Stimulated activated CD8-positive, alpha-beta memory T cell treated with anti-CD3 and anti-CD28 coated beads, Interleukin-4, amount 100 ng/mL, for 48 hours (primary cell): ENCODE results near the gene RPUSD3.
A peak's percentile ranks its signal among the peaks of the same experiment; 100 is the strongest.

Source experiments
- DNase-seq: peaks from one replicate; pipeline ENCODE4 v3.0.0-alpha.2; 2020

Gene RPUSD3

DNA sequence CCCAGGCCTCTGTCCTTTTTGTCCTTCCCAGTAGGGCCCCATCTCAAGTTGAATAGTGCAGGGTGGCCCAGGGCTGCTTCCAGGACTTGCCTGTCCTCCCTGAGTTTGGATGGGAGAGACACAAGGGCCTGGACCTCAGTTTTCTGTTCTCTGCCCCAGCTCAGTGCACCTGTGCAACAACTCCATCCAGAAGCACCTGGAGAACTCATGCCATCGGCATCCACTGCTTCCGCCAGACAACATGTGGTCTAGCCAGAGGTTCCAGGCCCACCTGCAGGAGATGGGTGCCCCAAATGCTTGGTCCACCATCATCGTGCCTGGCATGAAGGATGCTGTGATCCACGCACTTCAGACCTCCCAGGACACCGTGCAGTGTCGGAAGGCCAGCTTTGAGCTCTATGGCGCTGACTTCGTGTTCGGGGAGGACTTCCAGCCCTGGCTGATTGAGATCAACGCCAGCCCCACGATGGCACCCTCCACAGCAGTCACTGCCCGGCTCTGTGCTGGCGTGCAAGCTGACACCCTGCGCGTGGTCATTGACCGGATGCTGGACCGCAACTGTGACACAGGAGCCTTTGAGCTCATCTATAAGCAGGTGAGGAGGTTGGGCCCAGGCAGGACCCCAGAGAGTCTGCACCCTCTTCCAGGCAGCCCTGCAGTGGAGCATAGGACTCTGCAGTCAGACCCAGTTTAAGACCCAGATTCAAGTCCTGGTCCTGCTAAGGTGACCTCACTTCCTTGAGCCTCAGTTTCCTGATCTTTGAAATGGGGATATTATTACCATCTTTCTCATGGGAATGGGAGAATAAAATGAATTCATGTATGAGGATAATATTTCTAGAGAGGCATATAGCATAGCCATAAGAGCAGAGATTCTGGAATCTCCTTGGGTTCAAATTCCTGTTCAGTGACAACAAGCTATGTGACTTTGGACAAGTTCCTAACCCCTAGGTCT is 14.7 kb downstream of the RPUSD3 start:
- no peak for DNase-seq

DNA sequence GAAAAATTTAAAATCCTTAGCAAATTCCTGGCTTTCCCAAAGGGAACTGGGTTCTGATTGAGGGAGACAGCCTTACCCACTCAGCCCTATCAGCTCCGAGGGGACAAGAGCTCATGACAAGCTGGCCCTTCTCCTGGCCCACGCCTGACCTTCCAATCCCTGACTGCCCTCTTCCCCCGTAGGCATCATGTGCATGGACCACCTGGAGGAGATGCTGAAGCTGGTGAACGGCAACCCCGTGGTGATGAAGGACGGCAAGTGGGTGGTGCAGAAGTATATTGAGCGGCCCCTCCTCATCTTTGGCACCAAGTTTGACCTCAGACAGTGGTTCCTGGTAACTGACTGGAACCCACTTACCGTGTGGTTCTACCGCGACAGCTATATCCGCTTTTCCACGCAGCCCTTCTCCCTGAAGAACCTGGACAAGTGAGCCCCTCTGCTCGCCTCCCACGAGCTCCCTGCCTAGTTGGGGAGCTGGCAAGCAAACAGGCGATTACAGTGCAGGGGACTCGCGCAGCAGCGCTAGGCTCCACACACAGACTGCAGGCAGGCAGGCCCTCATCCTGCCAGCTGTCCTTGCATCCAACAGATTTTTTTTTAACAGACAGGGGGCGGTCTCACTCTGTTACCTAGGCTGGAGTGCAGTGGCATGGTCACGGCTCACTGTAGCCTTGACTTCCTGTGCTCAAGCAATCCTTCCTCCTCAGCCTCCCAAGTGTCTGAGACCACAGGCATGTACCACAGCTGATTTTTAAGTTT is 16.8 kb downstream of the RPUSD3 start:
- no peak for DNase-seq

DNA sequence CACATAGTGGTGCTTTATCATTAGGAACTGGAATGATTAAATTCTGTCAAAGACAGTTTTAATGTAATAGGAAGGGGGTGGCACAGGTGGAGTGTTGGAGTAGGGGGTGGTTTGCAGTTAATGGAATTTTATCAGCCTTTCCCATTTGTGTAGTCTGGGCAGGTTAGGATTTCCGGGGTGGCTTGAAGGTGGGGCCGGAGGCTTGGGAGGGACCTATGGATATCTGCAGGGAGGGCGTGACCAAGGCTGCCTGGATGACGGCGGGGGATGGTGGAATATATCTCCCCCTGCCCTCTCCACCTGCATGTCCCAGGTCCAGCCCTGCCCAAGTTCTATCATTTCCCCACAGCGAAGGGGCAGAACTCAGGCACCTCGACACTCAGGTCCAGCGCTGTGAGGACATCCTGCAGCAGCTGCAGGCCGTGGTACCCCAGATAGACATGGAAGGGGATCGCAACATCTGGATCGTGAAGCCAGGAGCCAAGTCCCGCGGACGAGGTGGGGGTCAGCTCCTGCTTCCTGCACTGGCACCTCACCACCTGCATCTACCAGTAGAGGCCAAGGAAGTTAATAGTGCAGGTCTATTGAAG is 18.3 kb downstream of the RPUSD3 start:
- DNase-seq, result no peak

DNA sequence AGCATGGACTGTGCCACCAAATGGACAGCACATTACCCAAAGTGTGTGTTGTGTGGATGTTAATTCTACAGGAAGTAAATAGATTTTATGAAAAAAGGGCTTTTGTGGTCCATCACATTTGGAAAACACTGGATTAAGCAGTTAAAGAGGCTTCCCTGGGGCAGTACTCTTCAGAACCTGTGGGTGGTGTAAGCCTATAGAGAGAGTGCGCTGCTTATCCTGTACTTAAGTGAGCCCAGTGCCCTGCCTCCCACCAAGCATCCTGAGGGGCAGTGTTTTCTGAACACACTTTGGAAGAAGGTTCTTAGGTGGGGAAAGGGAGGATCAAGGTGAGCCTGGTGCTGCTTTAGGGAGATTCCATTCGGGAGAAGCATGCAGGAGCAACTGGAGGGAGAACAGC is 22.9 kb downstream of the RPUSD3 start:
- DNase-seq, result no peak

DNA sequence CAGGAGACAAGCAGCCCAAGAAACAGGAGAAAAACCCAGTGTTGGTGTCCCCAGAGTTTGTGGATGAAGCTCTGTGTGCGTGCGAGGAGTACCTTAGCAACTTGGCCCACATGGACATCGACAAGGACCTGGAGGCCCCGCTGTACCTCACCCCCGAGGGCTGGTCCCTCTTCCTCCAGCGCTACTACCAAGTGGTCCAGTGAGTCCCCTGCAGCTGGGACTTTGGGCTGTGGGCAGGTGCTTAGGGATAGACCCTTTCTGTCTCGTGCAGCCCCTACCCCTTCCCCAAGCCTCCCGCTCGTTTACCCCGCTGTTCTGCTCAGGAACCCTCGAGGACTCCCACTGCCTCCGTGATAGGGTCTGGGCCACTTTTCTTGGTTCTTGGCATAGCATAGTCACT is 23.3 kb downstream of the RPUSD3 start:
- DNase-seq, result no peak

DNA sequence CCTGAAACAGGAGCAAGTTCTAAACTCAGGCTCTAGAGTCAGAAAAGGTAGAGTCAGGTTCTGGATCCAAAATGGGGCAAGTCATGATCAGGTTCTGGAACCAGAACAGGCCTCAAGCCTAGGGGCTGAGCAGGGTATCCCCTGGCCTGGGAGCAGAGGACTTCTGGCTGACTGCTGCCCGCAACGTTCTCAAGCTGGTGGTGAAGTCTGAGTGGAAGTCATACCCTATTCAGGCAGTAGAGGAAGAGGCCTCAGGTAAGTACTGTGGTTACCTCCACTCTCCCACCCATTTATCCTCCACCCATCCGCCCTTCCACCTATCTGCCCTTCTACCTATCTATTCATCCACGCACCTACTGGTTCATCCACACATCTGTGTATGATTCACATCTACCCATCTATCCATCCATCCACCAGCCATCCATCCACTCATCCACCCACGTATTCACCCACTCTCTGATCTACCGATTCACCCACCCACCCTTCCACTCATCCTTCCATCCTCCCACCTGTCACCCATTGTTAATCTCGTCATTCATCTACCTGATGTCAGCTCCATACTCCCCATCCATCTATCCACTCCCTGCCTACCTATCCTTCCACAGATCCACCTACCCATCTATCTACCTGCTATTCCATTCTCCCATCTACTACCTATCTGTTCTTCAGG is 25.0 kb downstream of the RPUSD3 start:
- DNase-seq, result no peak

DNA sequence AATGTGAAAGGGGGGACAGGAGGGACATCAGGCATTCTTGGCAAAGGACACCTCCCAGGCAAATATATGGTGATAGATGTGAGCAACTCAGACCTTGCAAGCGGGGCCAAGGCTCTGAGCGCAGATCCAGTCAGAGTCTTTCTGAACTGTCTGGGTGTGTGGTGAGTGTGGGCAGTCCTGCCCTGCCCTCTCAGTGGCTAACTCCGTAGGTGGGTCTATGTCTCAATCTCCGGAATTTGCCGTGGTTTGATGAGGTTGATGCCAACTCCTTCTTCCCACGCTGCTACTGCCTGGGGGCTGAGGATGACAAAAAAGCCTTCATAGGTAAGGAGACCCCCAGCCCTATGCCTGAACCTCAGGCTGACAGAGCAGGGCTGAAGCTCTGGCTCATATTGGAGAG is 26.4 kb downstream of the RPUSD3 start:
- no peak for DNase-seq

DNA sequence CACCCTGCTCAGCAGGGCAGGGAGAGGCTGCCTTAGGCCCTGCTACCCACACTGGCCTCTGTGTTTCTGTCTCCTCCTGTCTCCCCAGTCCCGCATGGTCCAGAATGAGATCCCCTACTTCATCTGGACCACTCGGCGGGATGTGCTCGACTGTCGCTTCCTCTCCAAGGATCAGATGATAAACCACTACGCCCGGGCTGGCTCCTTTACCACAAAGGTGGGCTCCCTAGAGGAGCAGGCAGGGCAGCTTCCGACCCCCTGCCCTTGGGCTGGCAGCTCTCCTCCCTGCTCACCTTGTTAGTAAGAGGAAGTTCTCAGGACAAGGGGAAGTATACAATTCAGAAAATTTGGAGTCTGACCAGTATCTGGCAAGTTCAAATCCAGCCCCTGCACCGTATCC is 27.8 kb downstream of the RPUSD3 start:
- no peak for DNase-seq

DNA sequence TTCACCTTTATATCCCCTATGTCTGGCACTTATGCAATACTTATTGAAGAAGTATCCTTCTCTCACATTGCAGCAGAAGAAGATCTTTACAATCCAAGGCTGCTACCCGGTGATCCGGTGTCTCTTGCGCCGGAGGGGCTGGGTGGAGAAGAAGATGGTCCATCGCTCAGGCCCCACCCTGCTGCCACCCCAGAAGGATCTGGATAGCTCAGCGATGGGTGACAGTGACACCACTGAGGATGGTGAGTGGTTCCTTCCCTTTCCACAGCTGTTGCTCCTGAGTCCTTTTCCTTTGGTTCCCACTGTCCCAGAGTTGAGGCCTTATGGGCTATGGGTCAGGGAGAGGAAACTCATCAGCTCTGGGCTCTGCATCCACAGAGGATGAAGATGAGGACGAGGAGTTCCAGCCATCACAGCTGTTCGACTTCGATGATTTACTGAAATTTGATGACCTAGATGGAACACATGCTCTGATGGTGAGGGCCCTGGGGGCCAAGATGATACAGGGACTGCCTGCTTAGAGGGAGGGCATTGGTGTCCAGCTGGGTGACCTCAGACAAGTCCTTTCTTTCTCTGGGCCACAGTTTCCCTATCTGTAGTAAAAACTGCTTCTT is 30.8 kb downstream of the RPUSD3 start:
- DNase-seq, result no peak

DNA sequence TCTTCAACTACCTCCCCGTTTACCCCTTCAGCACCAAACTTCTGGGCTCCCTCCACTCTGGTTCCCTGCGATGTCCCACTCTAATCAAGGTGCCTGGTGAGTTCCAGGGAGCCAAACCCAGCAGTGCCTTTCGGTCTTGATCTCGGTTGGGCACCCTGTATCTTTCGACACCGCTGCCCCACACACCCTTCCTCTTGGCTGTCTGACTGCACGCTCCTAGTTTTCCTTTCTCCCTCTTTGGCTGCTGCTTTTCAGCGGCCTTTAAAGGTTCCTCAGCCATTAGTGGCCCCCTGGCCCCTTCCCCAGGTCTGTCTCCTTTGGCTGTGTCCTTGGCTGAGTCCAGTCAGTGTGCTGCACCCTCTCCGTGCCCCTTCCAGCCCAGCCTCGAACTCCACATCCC is 33.0 kb downstream of the RPUSD3 start:
- no peak for DNase-seq

DNA sequence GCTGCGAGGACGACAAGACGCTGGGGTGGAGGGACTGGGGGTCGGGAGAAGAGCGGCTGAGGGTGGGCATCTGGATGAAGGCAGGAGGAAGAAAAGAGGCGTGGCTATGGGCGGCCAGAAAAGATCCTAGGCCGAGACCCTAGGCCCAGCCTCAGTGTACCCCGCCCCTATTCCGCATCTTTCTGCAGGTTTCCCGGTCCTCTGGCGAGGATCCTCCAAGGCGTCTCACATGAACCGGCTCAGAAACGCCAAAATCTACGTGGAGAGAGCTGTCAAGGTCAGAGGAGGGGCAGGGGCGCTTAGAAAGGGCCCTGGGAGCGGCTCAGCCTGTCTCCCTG is 33.4 kb downstream of the RPUSD3 start:
- no peak for DNase-seq

DNA sequence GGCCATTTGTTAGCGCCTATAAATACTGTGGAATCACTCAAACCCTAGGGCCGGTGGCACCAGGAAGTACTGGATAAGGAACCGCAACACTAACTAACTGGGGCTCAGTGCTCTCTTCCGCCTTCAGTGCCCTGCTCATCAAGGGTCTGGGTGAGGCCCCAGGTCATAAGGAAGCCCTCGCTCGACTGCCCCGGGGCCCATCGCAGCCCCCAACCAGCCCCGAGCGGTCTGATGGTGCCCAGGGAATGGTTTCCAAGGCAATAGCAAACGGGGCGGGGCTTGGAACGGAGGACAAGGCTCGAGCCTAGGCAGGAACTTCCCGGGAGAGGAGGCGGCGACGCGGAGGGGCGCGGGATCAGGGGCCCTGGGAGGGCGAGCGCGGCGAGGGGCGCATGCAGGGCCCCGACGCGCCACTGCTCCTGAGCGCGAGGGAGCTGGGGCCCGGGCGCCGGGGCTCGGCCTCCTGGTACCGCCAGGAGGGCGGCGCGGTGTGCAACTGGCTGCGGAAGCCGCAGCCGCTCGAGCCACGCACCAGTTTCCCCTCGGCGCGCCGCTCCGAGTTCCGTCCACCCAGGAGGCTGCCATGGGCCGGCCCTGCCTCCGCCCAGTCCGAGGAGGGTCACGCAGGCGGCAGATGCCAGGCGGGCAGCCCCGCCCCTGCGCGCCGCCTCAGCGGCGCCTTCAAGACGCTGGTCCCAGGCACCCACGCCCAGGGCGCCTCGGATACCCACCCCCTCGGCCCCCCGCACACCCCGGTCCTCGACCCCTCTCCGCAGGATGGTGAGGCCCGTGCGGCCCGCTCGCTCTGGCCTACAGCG is 34.0 kb downstream of the RPUSD3 start, which contains the start of gene TTLL3:
TTLL3 (plus strand) TSS at position 648 of the 818 bp plus-strand sequence. CDS start 400 bp downstream, outside the sequence.
- peak; percentile 66 for DNase-seq

DNA sequence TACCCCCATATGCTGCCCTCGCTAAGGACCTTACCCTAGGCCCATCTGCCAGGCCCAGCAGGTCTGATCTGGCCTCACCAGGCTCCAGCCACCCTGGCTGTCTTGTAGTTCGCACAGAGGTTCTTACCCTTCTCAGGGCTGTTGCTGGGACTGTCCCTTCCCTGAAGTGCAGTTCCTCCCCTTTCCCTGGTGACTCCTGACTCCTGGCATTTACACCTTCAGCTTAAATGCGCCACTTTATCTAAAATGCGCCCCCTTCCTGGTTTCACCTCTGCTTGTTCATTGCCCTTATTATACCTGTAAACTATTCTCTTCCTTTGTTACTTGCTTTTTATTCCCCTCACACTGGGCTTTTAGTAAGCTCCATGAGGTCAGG is 34.6 kb downstream of the RPUSD3 start:
- DNase-seq, result peak; percentile 40

DNA sequence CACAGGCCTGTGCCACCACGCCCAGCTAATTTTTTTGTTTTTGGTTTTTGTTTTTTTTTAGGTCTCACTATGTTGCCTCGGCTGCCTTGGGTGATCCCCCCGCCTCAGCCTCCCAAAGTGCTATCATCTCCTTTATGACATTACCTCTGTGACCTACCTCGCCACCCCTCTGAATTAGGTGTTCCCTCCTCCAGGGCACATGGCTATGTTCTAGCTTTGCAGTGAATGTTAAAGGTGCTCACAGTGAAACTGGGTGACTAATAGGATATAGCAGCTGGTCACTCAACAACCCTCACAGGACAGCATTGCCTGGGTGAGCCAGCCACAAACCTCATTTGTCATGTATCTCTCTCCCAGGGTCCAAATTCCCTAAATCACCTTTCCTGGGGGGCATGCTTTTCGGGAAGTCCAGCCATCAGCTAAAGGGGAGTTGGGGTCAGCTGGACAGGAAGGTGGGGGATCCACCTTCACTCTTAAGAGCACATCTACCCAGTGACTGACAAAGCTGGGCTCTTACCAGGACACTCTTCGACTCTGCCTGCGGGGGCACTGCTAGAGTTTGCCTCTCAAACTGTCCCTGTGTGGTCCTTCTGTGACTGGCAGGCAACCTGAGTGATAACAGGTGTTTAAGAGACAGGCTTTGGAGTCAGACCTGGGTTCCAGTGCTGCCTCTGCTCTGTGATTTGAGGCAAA is 35.3 kb downstream of the RPUSD3 start:
- DNase-seq, result peak; percentile 64

DNA sequence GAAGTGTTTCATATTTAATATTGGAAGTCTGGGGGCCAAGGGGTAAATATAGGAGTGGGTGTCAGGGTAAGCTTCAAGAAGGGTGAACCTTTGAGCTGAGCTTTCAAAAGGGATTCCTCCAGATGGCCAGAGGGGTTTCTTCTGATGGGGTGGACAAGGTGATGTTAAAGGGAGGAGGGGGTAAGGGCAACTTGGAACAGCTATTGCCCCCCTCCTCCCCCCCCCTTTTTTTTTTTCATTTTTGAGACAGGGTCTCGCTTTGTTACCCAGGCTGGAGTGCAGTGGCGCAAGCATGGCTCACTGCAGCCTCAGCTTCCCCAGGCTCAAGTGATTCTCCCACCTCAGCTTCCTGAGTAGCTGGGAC is 35.8 kb downstream of the RPUSD3 start:
- DNase-seq, result no peak

DNA sequence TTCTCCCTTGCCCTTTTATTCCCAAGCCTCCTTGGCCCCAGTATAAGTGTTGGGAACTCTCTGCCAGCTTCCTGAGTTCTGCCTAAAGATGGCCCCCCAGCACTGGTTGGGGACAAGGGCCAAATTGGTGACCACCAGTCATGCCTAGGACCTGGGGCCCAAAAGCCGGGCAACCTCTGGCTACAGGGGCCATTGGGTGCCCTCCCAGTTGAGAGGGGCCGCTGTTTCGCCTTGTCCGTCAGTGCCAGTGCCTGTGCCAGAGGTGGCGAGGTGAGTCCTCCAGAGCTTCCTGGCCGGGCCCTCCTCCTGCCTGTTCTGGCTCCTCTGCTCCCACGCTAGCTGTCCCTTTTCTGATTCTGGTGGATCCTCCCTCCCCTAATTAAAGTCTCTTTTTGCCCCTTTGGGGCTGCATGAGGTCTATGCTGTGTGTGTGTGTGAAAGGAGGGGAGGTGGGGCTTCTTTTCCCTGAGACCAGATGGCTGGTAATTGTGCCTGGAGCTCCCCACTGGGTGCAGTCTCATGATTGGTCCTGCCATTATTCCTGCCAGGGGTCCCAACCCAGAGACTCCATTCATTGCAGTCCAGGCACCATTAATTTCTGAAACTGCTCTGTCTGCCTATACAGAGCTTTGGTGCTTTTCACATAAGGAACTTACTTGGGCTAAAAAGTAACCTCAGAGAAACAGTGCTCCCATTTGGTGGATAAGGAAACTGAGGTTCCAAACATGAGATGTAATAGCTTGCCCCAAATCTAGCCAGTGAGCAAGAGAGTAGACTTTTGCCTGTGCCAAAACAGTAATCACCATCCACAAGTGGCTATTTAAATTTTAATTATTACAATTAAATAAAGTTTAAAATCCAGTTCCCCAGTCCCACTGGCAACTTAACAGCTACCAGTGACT is 36.9 kb downstream of the RPUSD3 start:
- DNase-seq, result no peak

DNA sequence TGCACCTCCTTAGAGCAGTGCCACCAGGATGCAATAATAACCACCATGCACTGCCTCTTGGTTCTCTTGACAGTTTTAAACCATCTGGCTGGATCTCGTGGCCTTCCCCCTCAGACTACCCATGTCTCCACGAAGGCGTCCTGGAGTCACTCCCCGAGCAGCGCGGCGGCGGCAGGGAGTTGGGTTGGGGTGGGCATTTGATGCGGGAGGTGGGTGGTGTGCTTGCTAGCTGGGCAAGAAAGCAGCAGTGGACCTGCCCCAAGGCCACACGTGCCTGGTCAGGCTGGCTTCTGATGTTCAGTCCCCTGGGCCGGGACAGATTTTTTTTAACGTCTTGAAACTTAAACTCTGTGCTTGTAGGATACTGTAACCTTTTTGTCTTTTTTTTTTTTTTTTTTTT is 37.7 kb downstream of the RPUSD3 start:
- DNase-seq, result no peak

DNA sequence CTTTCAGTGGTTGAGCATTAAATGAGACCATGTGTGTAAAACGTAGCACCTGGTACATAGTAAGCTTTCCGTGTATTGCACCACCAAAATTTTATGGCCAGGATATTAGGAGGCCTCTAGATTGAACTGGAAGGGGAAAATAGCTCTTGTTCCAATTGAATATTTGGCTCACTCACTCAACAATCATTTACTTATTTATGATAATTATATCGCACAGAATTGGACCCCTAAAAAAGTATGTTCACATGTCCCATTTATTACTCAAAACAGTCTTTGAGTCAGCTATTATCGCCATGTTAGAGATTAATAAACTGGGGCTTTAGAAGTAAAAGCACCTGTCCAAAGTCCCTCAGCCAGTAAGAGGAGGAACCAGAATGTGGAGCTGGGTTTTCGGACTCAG is 38.8 kb downstream of the RPUSD3 start:
- DNase-seq, result no peak

DNA sequence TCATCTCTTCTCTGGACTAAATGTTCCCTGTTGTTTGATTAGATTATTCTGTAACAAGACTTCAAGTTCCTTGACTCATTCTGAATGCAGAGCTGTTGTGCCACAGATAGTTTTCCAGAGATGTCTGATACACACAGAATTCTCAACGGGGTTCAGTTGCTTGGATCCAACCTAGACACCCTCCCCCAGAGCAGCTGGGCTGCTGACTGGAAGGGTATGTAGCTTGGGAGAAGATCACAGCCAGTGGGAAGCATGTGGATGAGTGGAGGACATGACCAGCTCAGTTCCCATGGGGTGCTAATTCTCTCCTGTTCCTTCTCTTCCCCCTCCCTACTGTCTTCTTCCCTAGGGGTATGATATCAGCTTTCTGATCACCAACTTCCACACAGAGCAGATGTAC is 40.3 kb downstream of the RPUSD3 start:
- no peak for DNase-seq

DNA sequence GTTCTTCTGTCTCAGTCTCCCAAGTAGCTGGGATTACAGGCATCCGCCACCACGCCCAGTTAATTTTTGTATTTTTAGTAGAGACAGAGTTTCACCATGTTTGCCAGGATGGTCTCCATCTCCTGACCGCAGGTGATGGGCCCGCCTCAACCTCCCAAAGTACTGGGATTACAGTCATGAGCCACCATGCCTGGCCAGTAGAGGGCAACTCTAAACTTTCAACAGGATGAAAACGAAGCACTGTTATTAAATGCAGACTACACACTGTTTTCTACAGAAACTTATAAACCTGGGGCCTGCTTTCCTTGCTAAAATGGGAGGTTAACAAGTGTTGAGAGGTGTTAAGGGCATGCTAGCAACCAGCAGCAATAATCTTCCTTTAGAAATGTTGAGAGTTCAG is 43.3 kb downstream of the RPUSD3 start:
- DNase-seq, result no peak
